ENCODE results near the gene PCDHGA4.

Gene PCDHGA4

GRCh38 chr5:141402553-141403243 is 47.9 kb downstream of the PCDHGA4 start, which contains the start of gene PCDHGA9:
PCDHGA9 (plus strand) TSS chr5:141402778; CDS start chr5:141402953, 175 bp downstream.
- H3K4me3 ChIP-seq (ENCODE audit: low read length) = peak within 1 kb of the TSS; percentile 29
- no peak for DNase-seq (ENCODE audit: low read depth)
- TF ChIP-seq CTCF (conservative IDR thresholded peaks at IDR 0.05; ENCODE audit: low read depth, low read length) = peak; percentile 55

GRCh38 chr5:141403387-141403786 is 48.6 kb downstream of the PCDHGA4 start:
- DNase-seq (ENCODE audit: low read depth) = no peak
- TF ChIP-seq CTCF (conservative IDR thresholded peaks at IDR 0.05; ENCODE audit: low read depth, low read length) = no peak
- no peak overlapping the region for H3K4me3 ChIP-seq (ENCODE audit: low read length)

Data from retinal pigment epithelial cell (primary cell).